ENCODE results near the gene RPS15.
"Not testable (repeated sequence)": the region's sequence is repeated elsewhere in the genome, so short reads cannot be mapped to it uniquely, and the experiment has no call there.

The RPS15 gene

DNA sequence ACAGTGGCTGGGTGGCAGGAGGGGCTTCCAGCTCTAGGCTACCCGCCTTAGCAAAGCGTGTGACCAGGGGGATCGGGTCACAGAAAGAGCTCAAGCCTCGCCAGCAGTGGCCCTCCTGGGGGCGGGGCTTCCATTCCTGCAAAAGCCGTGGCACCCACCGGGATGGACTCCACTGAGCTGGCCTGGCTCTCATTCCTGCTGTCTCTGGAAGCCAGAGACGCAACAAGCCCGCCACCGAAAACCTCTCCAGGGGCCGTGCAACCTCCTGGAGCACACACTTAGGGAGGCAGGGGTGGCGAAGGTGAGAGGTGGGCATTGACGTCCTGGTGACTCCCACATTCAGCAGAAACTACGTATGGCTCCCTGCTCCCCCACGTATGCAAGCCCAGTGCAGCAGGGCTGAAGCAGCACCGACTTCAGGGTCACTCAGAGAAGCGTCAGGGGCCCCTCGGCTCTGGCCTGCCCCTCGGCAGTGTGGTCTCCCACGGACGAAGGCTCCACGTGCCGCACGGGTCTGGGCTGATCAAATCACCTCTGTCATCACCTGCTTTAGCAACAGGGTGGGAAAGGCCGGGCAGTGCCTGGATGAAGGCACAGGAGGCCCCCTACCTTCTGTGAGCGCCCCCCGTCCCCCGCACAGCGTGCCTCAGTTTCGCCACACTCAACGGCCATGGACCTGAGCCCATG lies 37.7 kb downstream of the RPS15 start:
- Histone ChIP-seq H3K27ac (ENCODE audit: low read depth, low read length) (no peak overlapping the region), H3K27me3 (ENCODE audit: control insufficient read depth, insufficient read depth, low read length) (peaks cover 34% of the 10 kb centered on the region), H3K4me3 (ENCODE audit: low read depth, low read length) (no peak overlapping the region), H3K9me3 (ENCODE audit: control insufficient read depth, insufficient read depth, low read depth, low read length) (no peaks in the 10 kb centered on the region), H3K4me1 (ENCODE audit: control insufficient read depth, insufficient read depth, low read length) (peaks cover 12% of the 10 kb centered on the region), H3K9ac (ENCODE audit: low read length) (no peak overlapping the region), H3K36me3 (ENCODE audit: control insufficient read depth, insufficient read depth, low read length) (peaks cover 5% of the 10 kb centered on the region; the same call in 1 of the 2 replicates)

DNA sequence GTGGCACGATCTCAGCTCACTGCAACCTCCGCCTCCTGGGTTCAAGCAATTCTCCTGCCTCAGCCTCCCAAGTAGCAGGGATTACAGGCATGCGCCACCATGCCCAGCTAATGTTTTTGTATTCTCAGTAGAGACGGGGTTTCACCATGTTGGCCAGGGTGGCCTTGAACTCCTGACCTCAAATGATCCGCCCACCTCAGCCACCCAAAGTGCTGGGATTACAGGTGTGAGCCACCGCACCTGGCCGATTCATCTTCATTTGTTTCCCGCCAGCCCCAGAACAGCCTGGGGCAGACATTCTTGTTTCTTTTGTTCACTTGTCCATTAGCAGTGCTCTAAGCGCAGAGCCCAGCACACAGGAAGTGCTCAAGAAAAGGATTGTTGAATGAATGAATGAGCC lies 38.9 kb downstream of the RPS15 start:
- not testable (repeated sequence) for H3K27ac ChIP-seq (ENCODE audit: low read depth, low read length); H3K4me1 ChIP-seq (ENCODE audit: control insufficient read depth, insufficient read depth, low read length); H3K4me3 ChIP-seq (ENCODE audit: low read depth, low read length); H3K36me3 ChIP-seq (ENCODE audit: control insufficient read depth, insufficient read depth, low read length); H3K9me3 ChIP-seq (ENCODE audit: control insufficient read depth, insufficient read depth, low read depth, low read length); H3K9ac ChIP-seq (ENCODE audit: low read length)
- H3K27me3 ChIP-seq (ENCODE audit: control insufficient read depth, insufficient read depth, low read length) = peaks cover 22% of the 10 kb centered on the region

DNA sequence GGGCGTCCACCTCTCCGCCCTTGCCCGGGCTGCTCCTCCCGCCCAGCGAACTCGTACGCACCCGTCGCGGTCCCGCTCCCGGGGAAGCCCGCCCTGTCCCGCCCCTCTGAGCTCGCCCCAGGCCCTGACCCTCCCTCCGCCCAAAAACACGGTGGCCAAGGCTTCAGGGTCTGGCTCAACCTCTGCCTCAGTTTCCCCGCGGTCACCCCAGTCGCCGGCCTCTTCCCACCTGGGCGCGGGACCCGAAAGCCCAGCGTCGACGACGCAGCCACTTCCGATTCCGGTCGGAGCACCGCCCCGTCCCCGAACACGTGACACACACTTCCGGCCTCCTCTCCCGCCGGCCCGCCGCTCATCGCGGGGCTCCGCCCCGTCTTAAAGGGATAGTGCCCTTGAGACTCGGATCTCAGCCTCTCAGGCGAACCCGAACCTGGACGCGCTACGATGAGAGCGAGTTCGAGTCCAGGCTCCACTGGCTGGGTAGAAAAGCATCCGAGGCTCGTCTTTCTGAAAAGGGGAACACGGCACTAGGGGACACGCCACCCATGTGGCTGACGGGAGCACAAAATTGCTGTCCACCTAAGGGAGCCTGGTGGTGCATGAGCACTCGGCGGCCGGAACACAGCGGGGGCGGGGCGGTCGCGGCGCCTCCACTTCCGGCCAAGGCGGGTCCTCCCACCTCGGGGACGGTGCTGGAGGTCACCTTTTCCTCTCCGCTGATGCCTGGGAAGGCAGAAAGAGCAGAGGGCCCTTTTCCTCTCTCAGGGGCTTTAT lies 40.9 kb downstream of the RPS15 start, which contains the start of gene C19orf25:
C19orf25 (minus strand) TSS at position 282 of the 774 bp plus-strand sequence. CDS start 312 bp downstream, outside the sequence.
- H3K4me1 ChIP-seq (ENCODE audit: control insufficient read depth, insufficient read depth, low read length) = no peaks in the 10 kb centered on the region
- H3K4me3 ChIP-seq (ENCODE audit: low read depth, low read length) = peak within 1 kb of the TSS; percentile 90
- peak within 1 kb of the TSS; percentile 89 for H3K27ac ChIP-seq (ENCODE audit: low read depth, low read length)
- peaks cover 2% of the 10 kb centered on the region; the same call in 1 of the 2 replicates for H3K27me3 ChIP-seq (ENCODE audit: control insufficient read depth, insufficient read depth, low read length)
- H3K36me3 ChIP-seq (ENCODE audit: control insufficient read depth, insufficient read depth, low read length) = peaks cover 5% of the 10 kb centered on the region; the same call in 1 of the 2 replicates
- H3K9ac ChIP-seq (ENCODE audit: low read length) = peak within 1 kb of the TSS; percentile 97
- no peaks in the 10 kb centered on the region for H3K9me3 ChIP-seq (ENCODE audit: control insufficient read depth, insufficient read depth, low read depth, low read length)

DNA sequence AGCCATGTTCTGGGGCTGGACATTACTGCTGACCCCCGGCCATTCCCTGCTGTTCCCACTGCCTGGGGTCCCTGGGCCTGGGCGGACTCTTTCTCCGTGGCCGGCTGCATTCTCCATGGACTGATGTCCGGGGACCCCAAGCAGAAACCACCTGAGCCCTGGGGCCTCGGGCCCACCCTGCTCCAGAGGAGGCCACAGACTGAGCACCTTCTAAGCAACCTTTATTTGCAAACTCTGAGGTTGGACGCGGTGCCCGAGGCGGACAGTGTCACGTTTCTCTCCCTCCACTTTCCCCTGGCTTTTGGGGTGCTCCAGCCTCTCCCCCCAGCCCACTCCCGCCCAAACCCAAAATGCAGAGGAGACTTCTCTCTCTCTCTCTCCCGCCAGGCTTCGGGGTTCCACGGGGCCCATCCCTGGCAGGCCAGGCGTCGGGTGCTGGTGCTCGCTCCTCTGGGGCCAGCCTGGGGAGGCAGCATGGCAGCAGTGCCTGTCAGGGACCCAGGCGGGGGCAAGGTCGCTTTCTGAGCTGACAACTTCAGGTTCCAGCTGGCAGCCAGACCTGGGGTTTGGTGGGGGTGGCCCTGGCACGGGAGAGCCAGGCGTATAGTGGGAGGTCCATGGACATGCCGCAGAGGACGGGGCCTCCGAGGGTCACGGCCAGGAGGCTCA lies 43.2 kb downstream of the RPS15 start:
- no peak overlapping the region for H3K4me3 ChIP-seq (ENCODE audit: low read depth, low read length)
- no peak overlapping the region for H3K27ac ChIP-seq (ENCODE audit: low read depth, low read length)
- no peak overlapping the region for H3K9ac ChIP-seq (ENCODE audit: low read length)
- no peaks in the 10 kb centered on the region; the same call in 1 of the 2 replicates for H3K36me3 ChIP-seq (ENCODE audit: control insufficient read depth, insufficient read depth, low read length)
- H3K9me3 ChIP-seq (ENCODE audit: control insufficient read depth, insufficient read depth, low read depth, low read length) = no peaks in the 10 kb centered on the region
- H3K4me1 ChIP-seq (ENCODE audit: control insufficient read depth, insufficient read depth, low read length) = no peaks in the 10 kb centered on the region
- H3K27me3 ChIP-seq (ENCODE audit: control insufficient read depth, insufficient read depth, low read length) = no peaks in the 10 kb centered on the region

DNA sequence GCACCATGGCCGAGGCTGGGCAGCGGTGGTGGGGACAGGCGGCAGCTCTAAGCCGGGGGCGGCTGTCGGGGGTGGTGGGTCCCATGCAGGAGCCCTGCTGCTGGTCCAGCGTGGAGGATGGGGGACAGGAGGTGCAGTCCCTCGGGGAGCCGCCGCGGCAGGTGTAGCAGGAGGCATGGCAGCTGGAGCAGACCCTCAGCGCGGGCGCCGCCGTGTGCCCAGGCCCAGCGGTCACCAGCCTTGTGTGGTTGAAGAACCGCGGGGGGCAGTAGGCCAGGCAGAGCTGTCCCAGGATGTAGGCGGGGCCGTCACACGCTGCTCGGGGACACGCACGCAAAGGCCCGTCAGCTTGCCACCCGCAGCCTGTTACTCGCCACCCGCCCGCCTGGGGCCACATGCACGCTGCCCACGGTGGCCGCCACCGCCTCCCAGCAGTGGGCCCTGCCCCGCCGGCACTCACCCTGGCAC lies 43.7 kb downstream of the RPS15 start:
- Histone ChIP-seq H3K27ac (ENCODE audit: low read depth, low read length) (no peak overlapping the region), H3K4me3 (ENCODE audit: low read depth, low read length) (no peak overlapping the region), H3K9me3 (ENCODE audit: control insufficient read depth, insufficient read depth, low read depth, low read length) (no peaks in the 10 kb centered on the region), H3K4me1 (ENCODE audit: control insufficient read depth, insufficient read depth, low read length) (no peaks in the 10 kb centered on the region), H3K36me3 (ENCODE audit: control insufficient read depth, insufficient read depth, low read length) (no peaks in the 10 kb centered on the region), H3K9ac (ENCODE audit: low read length) (no peak overlapping the region), H3K27me3 (ENCODE audit: control insufficient read depth, insufficient read depth, low read length) (no peaks in the 10 kb centered on the region)

DNA sequence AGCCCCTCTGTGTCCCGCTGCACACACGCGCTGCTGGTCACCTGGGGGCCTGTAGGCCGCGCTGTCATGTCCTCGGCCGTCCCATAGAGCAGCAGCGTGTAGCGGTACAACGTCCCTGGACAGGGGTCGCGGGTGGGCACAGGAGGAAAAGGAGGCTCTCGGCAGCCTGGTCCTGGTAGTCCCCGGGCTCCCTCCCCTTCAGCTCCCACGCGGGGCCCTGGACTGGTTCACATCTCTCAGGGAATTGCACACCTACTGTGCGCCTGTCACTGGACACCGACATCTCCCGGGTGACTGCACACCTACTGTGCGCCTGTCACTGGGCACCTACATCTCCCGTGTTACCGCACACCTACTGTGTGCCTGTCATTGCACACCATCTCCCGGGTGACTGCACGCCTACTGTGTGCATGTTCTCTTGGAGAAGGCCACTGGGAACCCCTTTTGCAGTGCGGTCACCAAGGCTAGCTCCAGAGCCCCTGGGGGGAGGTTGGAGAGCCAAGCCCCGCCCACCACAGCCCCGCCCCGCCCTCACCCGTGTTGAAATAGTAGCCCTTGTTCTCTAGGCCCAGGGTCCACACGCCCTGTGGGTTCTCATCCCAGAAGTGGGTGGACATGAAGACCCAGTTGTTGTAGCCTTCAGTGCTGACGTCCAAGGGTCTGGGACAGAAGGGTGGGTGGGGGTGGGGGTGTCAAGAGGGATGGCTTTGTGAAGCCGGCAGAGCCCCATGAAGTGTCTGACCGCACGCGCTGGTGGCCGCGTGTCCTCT lies 44.4 kb downstream of the RPS15 start:
- no peaks in the 10 kb centered on the region for H3K36me3 ChIP-seq (ENCODE audit: control insufficient read depth, insufficient read depth, low read length)
- no peak overlapping the region for H3K4me3 ChIP-seq (ENCODE audit: low read depth, low read length)
- no peak overlapping the region for H3K9ac ChIP-seq (ENCODE audit: low read length)
- no peaks in the 10 kb centered on the region for H3K4me1 ChIP-seq (ENCODE audit: control insufficient read depth, insufficient read depth, low read length)
- H3K9me3 ChIP-seq (ENCODE audit: control insufficient read depth, insufficient read depth, low read depth, low read length) = no peaks in the 10 kb centered on the region
- H3K27ac ChIP-seq (ENCODE audit: low read depth, low read length) = no peak overlapping the region
- no peaks in the 10 kb centered on the region for H3K27me3 ChIP-seq (ENCODE audit: control insufficient read depth, insufficient read depth, low read length)

DNA sequence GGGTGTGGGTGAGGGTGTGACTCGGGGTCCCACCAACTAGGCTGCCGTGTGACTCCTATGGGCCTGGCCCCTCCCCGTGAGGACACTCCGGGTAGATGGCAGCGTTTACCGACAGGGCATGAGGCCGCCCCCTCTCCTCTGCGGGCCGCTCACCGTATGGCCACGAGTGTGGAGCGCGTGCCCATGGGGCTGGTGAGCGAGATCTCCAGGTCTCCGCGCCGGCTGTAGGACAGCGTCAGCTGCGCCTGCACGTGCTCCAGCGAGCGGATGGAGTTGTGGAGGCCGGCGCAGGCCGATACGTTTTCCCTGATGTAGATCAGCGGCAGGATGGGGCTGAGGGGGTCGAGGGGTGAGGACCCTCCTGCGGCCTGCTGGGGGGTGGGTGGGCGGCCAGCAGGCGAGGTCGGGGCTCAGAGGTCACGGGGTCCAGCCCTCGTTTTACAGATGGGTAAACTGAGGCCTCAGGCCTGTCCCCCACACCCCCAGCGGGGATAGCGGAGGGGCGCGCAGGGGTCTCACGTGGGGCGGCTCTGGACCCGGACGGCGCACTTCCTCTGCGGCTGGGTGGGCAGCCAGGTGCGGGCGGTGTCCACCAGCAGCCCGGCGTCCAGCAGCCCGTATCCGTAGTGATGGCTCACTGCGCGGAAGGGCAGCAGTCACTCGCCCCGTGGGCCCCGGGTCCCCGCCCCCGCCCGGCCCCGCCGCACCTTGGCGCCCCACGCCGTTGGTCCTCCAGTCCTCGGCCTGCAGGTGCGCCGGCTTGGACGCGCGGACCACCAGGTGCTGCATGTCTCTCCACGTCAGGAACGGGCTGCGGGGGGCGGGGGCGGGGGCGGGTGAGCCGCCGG lies 45.2 kb downstream of the RPS15 start:
- H3K4me3 ChIP-seq (ENCODE audit: low read depth, low read length) = no peak overlapping the region
- no peaks in the 10 kb centered on the region for H3K4me1 ChIP-seq (ENCODE audit: control insufficient read depth, insufficient read depth, low read length)
- no peaks in the 10 kb centered on the region for H3K36me3 ChIP-seq (ENCODE audit: control insufficient read depth, insufficient read depth, low read length)
- no peak overlapping the region for H3K9ac ChIP-seq (ENCODE audit: low read length)
- H3K27me3 ChIP-seq (ENCODE audit: control insufficient read depth, insufficient read depth, low read length) = no peaks in the 10 kb centered on the region
- H3K9me3 ChIP-seq (ENCODE audit: control insufficient read depth, insufficient read depth, low read depth, low read length) = no peaks in the 10 kb centered on the region
- no peak overlapping the region for H3K27ac ChIP-seq (ENCODE audit: low read depth, low read length)

DNA sequence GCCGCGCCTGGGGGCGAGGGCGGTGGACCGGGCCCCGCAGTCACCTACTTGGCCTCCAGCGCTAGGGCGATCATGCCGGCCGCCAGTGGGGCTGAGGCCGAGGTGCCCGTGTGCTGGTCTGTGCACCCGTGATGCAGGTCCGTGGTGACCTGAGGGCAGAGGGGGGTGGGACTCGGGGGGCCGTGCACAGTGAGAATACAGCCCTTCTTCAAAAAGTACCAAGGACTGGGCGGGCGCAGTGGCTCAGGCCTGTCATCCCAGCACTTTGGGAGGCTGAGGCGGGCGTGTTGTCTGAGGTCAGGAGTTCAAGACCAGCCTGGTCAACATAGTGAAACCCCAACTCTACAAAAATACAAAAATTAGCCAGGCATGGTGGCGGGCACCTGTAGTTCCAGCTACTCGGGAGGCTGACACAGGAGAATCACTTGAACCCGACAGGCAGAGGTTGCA lies 45.8 kb downstream of the RPS15 start:
- no peak overlapping the region for H3K27ac ChIP-seq (ENCODE audit: low read depth, low read length)
- H3K4me1 ChIP-seq (ENCODE audit: control insufficient read depth, insufficient read depth, low read length) = no peaks in the 10 kb centered on the region
- no peaks in the 10 kb centered on the region for H3K27me3 ChIP-seq (ENCODE audit: control insufficient read depth, insufficient read depth, low read length)
- no peaks in the 10 kb centered on the region for H3K9me3 ChIP-seq (ENCODE audit: control insufficient read depth, insufficient read depth, low read depth, low read length)
- no peaks in the 10 kb centered on the region for H3K36me3 ChIP-seq (ENCODE audit: control insufficient read depth, insufficient read depth, low read length)
- no peak overlapping the region for H3K4me3 ChIP-seq (ENCODE audit: low read depth, low read length)
- no peak overlapping the region for H3K9ac ChIP-seq (ENCODE audit: low read length)

DNA sequence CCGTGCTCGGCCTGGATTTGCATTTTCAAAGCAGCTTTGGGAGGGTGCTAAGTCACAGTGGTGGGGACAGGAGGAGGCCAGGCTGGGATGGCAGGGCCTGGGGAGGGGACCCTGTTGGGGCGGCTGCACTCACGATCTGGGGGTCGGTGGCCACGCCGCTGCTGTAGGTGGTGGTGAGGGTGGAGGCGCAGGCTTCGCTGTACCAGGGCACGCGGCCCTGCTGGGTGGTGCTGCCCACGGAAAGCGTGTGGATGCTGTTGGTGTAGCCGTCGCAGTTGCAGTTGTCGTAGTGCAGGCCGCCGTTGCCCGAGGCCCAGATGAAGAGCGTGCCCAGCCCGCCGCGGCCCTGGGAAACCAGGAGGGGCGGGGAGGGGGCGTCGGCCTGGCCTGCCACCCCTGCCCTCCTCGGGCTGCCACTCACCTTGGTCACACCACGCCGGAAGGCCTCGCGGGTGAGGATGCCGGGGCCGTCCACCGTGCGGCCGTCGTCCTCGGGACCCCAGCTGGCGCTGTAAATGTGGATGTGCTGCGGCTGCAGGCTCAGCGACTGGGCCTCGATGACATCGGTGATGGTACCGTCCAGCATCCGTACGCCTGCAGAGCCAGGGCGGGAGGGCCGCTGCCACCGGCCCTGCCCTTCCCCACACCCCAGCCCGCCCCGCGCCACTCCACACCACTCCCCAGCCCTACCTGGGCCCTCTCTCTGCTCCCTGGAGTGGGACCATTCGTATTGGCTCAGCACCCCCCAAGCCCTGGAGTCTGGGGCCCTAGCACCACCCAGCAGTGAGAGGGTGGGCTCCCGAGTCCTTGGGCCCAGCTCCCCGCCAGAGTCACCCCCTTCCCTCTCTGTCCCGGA lies 48.8 kb downstream of the RPS15 start:
- Histone ChIP-seq H3K4me3 (ENCODE audit: low read depth, low read length) (no peak overlapping the region), H3K9ac (ENCODE audit: low read length) (no peak overlapping the region), H3K36me3 (ENCODE audit: control insufficient read depth, insufficient read depth, low read length) (no peaks in the 10 kb centered on the region), H3K27me3 (ENCODE audit: control insufficient read depth, insufficient read depth, low read length) (peaks cover 10% of the 10 kb centered on the region), H3K9me3 (ENCODE audit: control insufficient read depth, insufficient read depth, low read depth, low read length) (no peaks in the 10 kb centered on the region), H3K4me1 (ENCODE audit: control insufficient read depth, insufficient read depth, low read length) (peaks cover 5% of the 10 kb centered on the region; the same call in 1 of the 2 replicates), H3K27ac (ENCODE audit: low read depth, low read length) (no peak overlapping the region)

All from HUES6 (cell line).